Right lobe of liver (tissue), 6 donors: Measurements from ENCODE around the gene FZD8. TPM values are rescaled to one million over a fixed set of nuclear protein-coding genes. Genes with fewer than 3 reads are reported as not detected.

Experiments used
- ATAC-seq, 4 donors: fragments of 200-7000 bp; cut with Tn5 transposase; one replicate each; pipeline ENCODE4 v1.9.1; 2020; ENCODE audit warnings: mild to moderate bottlenecking in 4 of 4, moderate library complexity in 4 of 4
- DNase-seq, 3 donors: peaks; one replicate each; pipeline ENCODE4 v3.0.0-alpha.2; 2020
- H3K27ac ChIP-seq, 3 donors: fragments of 200-600 bp; one replicate each; pipeline ENCODE4 v1.8.0; 2022
- H3K27me3 ChIP-seq, 2 donors: fragments of 200-600 bp; one replicate each; pipeline ENCODE4 v1.8.0; 2022
- H3K36me3 ChIP-seq, 4 donors: fragments of 200-600 bp; sonication (generic) in 1 of 4; one replicate each; pipeline versions ENCODE4 v1.5.1 to v1.8.0; 2017 to 2022; ENCODE audit warnings: control low read depth in 1 of 4
- H3K4me1 ChIP-seq, 4 donors: fragments of 200-600 bp; sonication (generic) in 1 of 4; one replicate each; pipeline versions ENCODE4 v1.5.1 to v1.8.0; 2017 to 2022; ENCODE audit warnings: control low read depth in 1 of 4
- H3K4me3 ChIP-seq, 3 donors: fragments of 200-600 bp; one replicate each; pipeline ENCODE4 v1.8.0; 2022
- H3K9me3 ChIP-seq, 4 donors: fragments of 200-600 bp; sonication (generic) in 1 of 4; one replicate each; pipeline versions ENCODE4 v1.5.1 to v1.8.0; 2017 to 2022; ENCODE audit warnings: control low read depth in 1 of 4
- CTCF ChIP-seq, 4 donors: fragments of 200-600 bp in 3 of 4; fragments of 450-650 bp in 1 of 4; IDR thresholded peaks; one replicate each; pipeline versions ENCODE4 v1.5.1 to v1.8.0; 2016 to 2022; ENCODE audit warnings: antibody characterized with exemption in 4 of 4, mild to moderate bottlenecking in 2 of 4
- POLR2A ChIP-seq: fragments of 450-650 bp; IDR thresholded peaks from one replicate; pipeline ENCODE4 v1.6.1; 2017; ENCODE audit warnings: antibody characterized with exemption, mild to moderate bottlenecking
- WGBS: methylation state at CpG from one replicate; pipeline ENCODE4 v1.1.6; 2018; ENCODE audit warnings: low coverage, low lambda C conversion rate; ENCODE audit not compliant: insufficient coverage; ENCODE audit errors: missing lambda C conversion rate; 5-methylcytosine and 5-hydroxymethylcytosine counted together
- intact Hi-C, 2 donors: fragments of 100-400 bp; cut with DNase I; formaldehyde crosslinking; loops; one replicate each; pipeline versions ENCODE4 v1.11.2 to v1.14.1; 2022
- total RNA-seq, 6 experiments: library from RNA; depleted of rRNA in 2 of 6; stranded (reverse); fragments of >200 nt in 2 of 6; fragmentation: NEBNext Ultra II Directional in 3 of 6; extraction: Animal tissue kit (Norgen Biotek cat#: 25700) in 3 of 6; gene quantifications; one replicate each; pipeline versions ENCODE4 v1.1.0 to v1.2.4, GENCODE V29; 2016 to 2023
- donor health status: DM: no; HTN: yes; CAD: no.
- donor health status: DM: no; HTN: no; CAD: no.
- donor health status: DM: no; HTN: no; CAD: no.
- donor health status: DM: no; HTN: yes; CAD: no.
- donor health status: DM: no; HTN: yes; CAD: no.

The FZD8 gene
- total RNA-seq, 6 experiments from 2014 or later = 2.3 to 4.6 (median 3.8) TPM

GRCh38 chr10:35639728-35640401 lies 2.2 kb downstream of the FZD8 start:
- Histone ChIP-seq H3K4me3 (peak overlapping the region; percentile 24 to 54 (median 42)), H3K27me3 (no peaks in the 10 kb centered on the region), H3K9me3 (no peaks in the 10 kb centered on the region), H3K36me3 (no peaks in the 10 kb centered on the region), H3K4me1 (peaks cover 0 to 12% (median 4%) of the 10 kb centered on the region in 4 donors), H3K27ac (no peak overlapping the region)
- 53% methylated on average over 14 of the region's 83 CpGs for WGBS
- ATAC-seq (no peak), DNase-seq (peak in 2 of 3 donors; percentile 28 to 57)
- intact Hi-C loops = loop anchor here (10.0 kb wide), 2 partner anchors 1145 to 1245 kb away; no protein-coding TSS in a partner anchor
- TF ChIP-seq POLR2A = no peak
- no peak for TF ChIP-seq CTCF (IDR thresholded peaks at IDR 0.05)

GRCh38 chr10:35639021-35639727 lies 2.9 kb downstream of the FZD8 start:
- ATAC-seq (no peak), DNase-seq (no peak)
- 67% methylated on average over 17 of the region's 57 CpGs for WGBS
- H3K36me3 ChIP-seq = no peaks in the 10 kb centered on the region
- no peak overlapping the region for H3K27ac ChIP-seq
- intact Hi-C loops = loop anchor here (10.0 kb wide), 2 partner anchors 1146 to 1246 kb away; no protein-coding TSS in a partner anchor
- H3K4me1 ChIP-seq = peaks cover 0 to 8% (median 4%) of the 10 kb centered on the region in 4 donors
- H3K27me3 ChIP-seq = no peaks in the 10 kb centered on the region
- no peaks in the 10 kb centered on the region for H3K9me3 ChIP-seq
- peak overlapping the region in 2 of 3 donors; percentile 16 to 54 for H3K4me3 ChIP-seq
- TF ChIP-seq CTCF (IDR thresholded peaks at IDR 0.05) (no peak), POLR2A (no peak)

- no peak overlapping the region for H3K4me3 ChIP-seq
- intact Hi-C loops = loop anchor here (10.0 kb wide), 2 partner anchors 1147 to 1247 kb away; no protein-coding TSS in a partner anchor
- H3K4me1 ChIP-seq = peaks cover 0 to 5% (median 2%) of the 10 kb centered on the region in 4 donors
- DNase-seq (no peak), ATAC-seq (no peak)
- no peaks in the 10 kb centered on the region for H3K27me3 ChIP-seq
- TF ChIP-seq POLR2A (no peak), CTCF (IDR thresholded peaks at IDR 0.05) (no peak)
- H3K27ac ChIP-seq = no peak overlapping the region
- WGBS = 72% methylated on average over 4 of the region's 4 CpGs
- no peaks in the 10 kb centered on the region for H3K36me3 ChIP-seq
- no peaks in the 10 kb centered on the region for H3K9me3 ChIP-seq
Observed at GRCh38 chr10:35638101-35638500, 4.0 kb downstream of the FZD8 start.

- 50% methylated on average over 4 of the region's 8 CpGs for WGBS
- intact Hi-C loops = loop anchor here (10.0 kb wide), 2 partner anchors 1147 to 1247 kb away; no protein-coding TSS in a partner anchor
- ATAC-seq (no peak), DNase-seq (no peak)
- Histone ChIP-seq H3K27ac (no peak overlapping the region), H3K27me3 (no peaks in the 10 kb centered on the region), H3K4me3 (no peak overlapping the region), H3K36me3 (no peaks in the 10 kb centered on the region), H3K9me3 (no peaks in the 10 kb centered on the region), H3K4me1 (peaks cover 0 to 5% (median under 1%) of the 10 kb centered on the region in 4 donors)
- no peak for TF ChIP-seq POLR2A
- TF ChIP-seq CTCF (IDR thresholded peaks at IDR 0.05) = no peak
Observed at GRCh38 chr10:35637462-35637861, 4.6 kb downstream of the FZD8 start.
